GM18907 (cell line): ENCODE measurements around the gene REV3L.
A peak's percentile ranks its signal among the peaks of the same experiment; 100 is the strongest.
"Not testable (repeated sequence)": the region's sequence is repeated elsewhere in the genome, so short reads cannot be mapped to it uniquely, and the experiment has no call there.

ENCODE experiments used
- ATAC-seq: cut with Tn5 transposase; IDR thresholded peaks from one replicate; pipeline ENCODE4 v1.9.1; 2021; ENCODE audit warnings: mild to moderate bottlenecking, moderate library complexity; ENCODE audit not compliant: unreplicated experiment

The REV3L gene

GRCh38 chr6:111266276-111266675 is 216.7 kb downstream of the REV3L start:
- no peak for ATAC-seq

- ATAC-seq = no peak
Measured at GRCh38 chr6:111265842-111266241, 217.2 kb downstream of the REV3L start.

- no peak for ATAC-seq
Measured at GRCh38 chr6:111263837-111264236, 219.2 kb downstream of the REV3L start.

GRCh38 chr6:111260570-111261298 is 222.3 kb downstream of the REV3L start:
- no peak for ATAC-seq

GRCh38 chr6:111259089-111259831 is 223.8 kb downstream of the REV3L start:
- ATAC-seq = peak; percentile 98

GRCh38 chr6:111258615-111259088 is 224.4 kb downstream of the REV3L start:
- no peak for ATAC-seq

GRCh38 chr6:111258010-111258409 is 225.0 kb downstream of the REV3L start:
- ATAC-seq = no peak

- ATAC-seq = no peak
Measured at GRCh38 chr6:111256646-111257045, 226.4 kb downstream of the REV3L start.

- not testable (repeated sequence) for ATAC-seq
Measured at GRCh38 chr6:111255838-111256237, 227.2 kb downstream of the REV3L start.

- ATAC-seq = no peak
Measured at GRCh38 chr6:111254779-111255166, 228.2 kb downstream of the REV3L start.

- no peak for ATAC-seq
Measured at GRCh38 chr6:111254004-111254778, 228.8 kb downstream of the REV3L start.

GRCh38 chr6:111252726-111253125 is 230.3 kb downstream of the REV3L start:
- no peak for ATAC-seq

- no peak for ATAC-seq
Measured at GRCh38 chr6:111250791-111251354, 232.1 kb downstream of the REV3L start.
